Osteoblast (primary cell): ENCODE data around the gene MLXIP. TPM values are rescaled to one million over a fixed set of nuclear protein-coding genes. Genes with fewer than 3 reads are reported as not detected.
"Not testable (repeated sequence)": the region's sequence is repeated elsewhere in the genome, so short reads cannot be mapped to it uniquely, and the experiment has no call there.

Experiments used
- DNase-seq: peaks from one replicate; pipeline ENCODE4 v3.0.0; 2011; ENCODE audit warnings: low spot score, mixed read lengths; ENCODE audit not compliant: insufficient read length; ENCODE audit errors: missing footprints
- H2AFZ ChIP-seq: 2 replicates; pipeline ENCODE4 v1.6.0; 2011; ENCODE audit warnings: mild to moderate bottlenecking, low read length
- H3K27ac ChIP-seq: 2 replicates; pipeline ENCODE4 v1.5.1; 2011; ENCODE audit warnings: mild to moderate bottlenecking, low read depth, low read length, moderate library complexity
- H3K27me3 ChIP-seq: 2 replicates; pipeline ENCODE4 v1.6.0; 2012; ENCODE audit warnings: mild to moderate bottlenecking, control low read depth, inconsistent platforms, low read length, moderate library complexity; ENCODE audit not compliant: insufficient read depth
- H3K36me3 ChIP-seq: 2 replicates; pipeline ENCODE4 v1.5.1; 2011; ENCODE audit warnings: mild to moderate bottlenecking, low read length, control low read depth, moderate library complexity; ENCODE audit not compliant: insufficient read depth
- H3K4me1 ChIP-seq: 2 replicates; pipeline ENCODE4 v1.5.1; 2011; ENCODE audit warnings: mild to moderate bottlenecking, low read length, control low read depth, moderate library complexity; ENCODE audit not compliant: insufficient read depth
- H3K4me2 ChIP-seq: 2 replicates; pipeline ENCODE4 v1.6.0; 2011; ENCODE audit warnings: mild to moderate bottlenecking, low read length; ENCODE audit not compliant: insufficient read depth
- H3K4me3 ChIP-seq: fragments of 200-600 bp; sonication (generic); 3 replicates; pipeline ENCODE4 v1.5.1; 2012; ENCODE audit warnings: mild to moderate bottlenecking, low read length, inconsistent platforms; ENCODE audit not compliant: insufficient read depth
- H3K79me2 ChIP-seq: 2 replicates; pipeline ENCODE4 v1.6.0; 2012; ENCODE audit warnings: mild to moderate bottlenecking, low read length, control low read depth, inconsistent platforms; ENCODE audit not compliant: insufficient read depth
- H3K9me3 ChIP-seq: 2 replicates; pipeline ENCODE4 v1.5.1; 2011; ENCODE audit warnings: low read depth, low read length, control low read depth
- H4K20me1 ChIP-seq: 2 replicates; pipeline ENCODE4 v1.6.0; 2012; ENCODE audit warnings: mild to moderate bottlenecking, low read length, control low read depth; ENCODE audit not compliant: insufficient read depth
- CTCF ChIP-seq: IDR thresholded peaks from 2 replicates; pipeline ENCODE4 v1.5.1; 2011; ENCODE audit warnings: mild to moderate bottlenecking, low read depth, low read length, moderate library complexity; ENCODE audit errors: extremely low read depth
- total RNA-seq: library from RNA; depleted of rRNA; stranded (reverse); fragments of >200 nt; gene quantifications from 2 replicates; pipeline ENCODE4 v1.2.3, GENCODE V29; 2012

The MLXIP gene
- total RNA-seq, 1 donor = 14.1 TPM

GRCh38 chr12:122172262-122172939 lies 93.8 kb downstream of the MLXIP start:
- Histone ChIP-seq H3K27me3 (peaks cover 10% of the 10 kb centered on the region), H3K4me1 (no peaks in the 10 kb centered on the region), H3K9me3 (no peaks in the 10 kb centered on the region), H3K4me2 (no peak overlapping the region), H3K4me3 (no peak overlapping the region), H3K36me3 (no peaks in the 10 kb centered on the region), H2AFZ (no peak overlapping the region), H3K79me2 (no peaks in the 10 kb centered on the region), H4K20me1 (no peaks in the 10 kb centered on the region), H3K27ac (no peak overlapping the region)
- DNase-seq = no peak
- no peak for TF ChIP-seq CTCF

GRCh38 chr12:122174155-122174845 lies 95.7 kb downstream of the MLXIP start, which contains the start of gene IL31:
TSS of gene IL31 (minus strand) at chr12:122174221. CDS start at chr12:122174172, 49 bp downstream.
- Histone ChIP-seq H3K79me2 (no peaks in the 10 kb centered on the region), H3K9me3 (no peaks in the 10 kb centered on the region), H3K27me3 (peaks cover 10% of the 10 kb centered on the region), H3K4me3 (no peak within 1 kb of the TSS), H3K36me3 (no peaks in the 10 kb centered on the region), H4K20me1 (no peaks in the 10 kb centered on the region), H3K4me2 (no peak within 1 kb of the TSS), H3K4me1 (no peaks in the 10 kb centered on the region), H2AFZ (no peak within 1 kb of the TSS), H3K27ac (no peak within 1 kb of the TSS)
- DNase-seq = no peak
- TF ChIP-seq CTCF = no peak

- not testable (repeated sequence) for H4K20me1 ChIP-seq, H3K4me3 ChIP-seq, H3K4me1 ChIP-seq, H3K9me3 ChIP-seq, H3K79me2 ChIP-seq, H3K4me2 ChIP-seq, H3K27ac ChIP-seq, DNase-seq, H3K27me3 ChIP-seq, H3K36me3 ChIP-seq, H2AFZ ChIP-seq
Observed at GRCh38 chr12:122176473-122176872, 97.9 kb downstream of the MLXIP start.

GRCh38 chr12:122182887-122183587 lies 104.5 kb downstream of the MLXIP start, which contains the start of gene LRRC43:
TSS of gene LRRC43 (plus strand) at chr12:122183123. CDS start at chr12:122183145, 22 bp downstream.
- Histone ChIP-seq H3K4me3 (peak within 1 kb of the TSS; percentile 76), H2AFZ (peak within 1 kb of the TSS; percentile 86), H4K20me1 (no peaks in the 10 kb centered on the region), H3K27me3 (no peaks in the 10 kb centered on the region), H3K27ac (no peak within 1 kb of the TSS), H3K4me2 (peak within 1 kb of the TSS; percentile 75), H3K4me1 (peaks cover 4% of the 10 kb centered on the region), H3K79me2 (no peaks in the 10 kb centered on the region), H3K9me3 (no peaks in the 10 kb centered on the region), H3K36me3 (no peaks in the 10 kb centered on the region)
- TF ChIP-seq CTCF = no peak
- DNase-seq = peak; percentile 95
